ENCODE results near the gene DENND5B. TPM values are rescaled to one million over a fixed set of nuclear protein-coding genes. Genes with fewer than 3 reads are reported as not detected.

Gene DENND5B
- total RNA-seq, 1 experiment from 2014 or later, result 18.6 TPM

DNA sequence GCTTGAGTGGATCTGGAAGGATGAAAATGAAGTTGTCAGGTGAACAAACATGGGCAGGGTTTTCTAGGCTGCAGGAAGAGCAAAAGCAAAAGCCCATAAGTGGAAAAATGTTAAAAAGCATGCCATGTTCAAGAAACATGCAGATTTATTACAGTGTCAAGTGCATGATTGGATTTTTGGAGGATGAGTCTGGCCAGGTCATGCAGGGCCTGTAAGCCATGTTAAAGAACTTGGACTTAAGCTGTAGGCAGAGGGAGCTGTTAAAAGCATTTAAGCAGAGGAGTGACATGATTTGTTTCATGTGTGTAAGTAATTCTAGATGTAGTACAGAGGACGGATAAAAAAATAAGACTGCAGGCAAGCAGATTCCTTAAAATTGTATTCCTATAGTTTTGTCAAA lies 248.7 kb downstream of the DENND5B start:
- no peaks in the 10 kb centered on the region for H3K4me1 Mint-ChIP-seq (ENCODE audit: insufficient read depth, unreplicated experiment)
- no TSS peak for BruUV-seq (replicated peaks)
- CTCF ChIA-PET, result interaction anchor here (0.9 kb wide), 1 partner anchor 12 kb away, joined by 4 read pairs; no protein-coding TSS in a partner anchor
- H3K36me3 Mint-ChIP-seq (ENCODE audit: insufficient read depth, unreplicated experiment), result peaks cover 6% of the 10 kb centered on the region
- H3K4me3 Mint-ChIP-seq (ENCODE audit: unreplicated experiment), result no peak overlapping the region
- POLR2A ChIA-PET, result interaction anchor here (1.0 kb wide), 1 partner anchor 11 kb away, joined by 4 read pairs; no protein-coding TSS in a partner anchor
- DNase-seq (ENCODE audit: unreplicated experiment), result no peak
- TF ChIP-seq, protein P1, sequence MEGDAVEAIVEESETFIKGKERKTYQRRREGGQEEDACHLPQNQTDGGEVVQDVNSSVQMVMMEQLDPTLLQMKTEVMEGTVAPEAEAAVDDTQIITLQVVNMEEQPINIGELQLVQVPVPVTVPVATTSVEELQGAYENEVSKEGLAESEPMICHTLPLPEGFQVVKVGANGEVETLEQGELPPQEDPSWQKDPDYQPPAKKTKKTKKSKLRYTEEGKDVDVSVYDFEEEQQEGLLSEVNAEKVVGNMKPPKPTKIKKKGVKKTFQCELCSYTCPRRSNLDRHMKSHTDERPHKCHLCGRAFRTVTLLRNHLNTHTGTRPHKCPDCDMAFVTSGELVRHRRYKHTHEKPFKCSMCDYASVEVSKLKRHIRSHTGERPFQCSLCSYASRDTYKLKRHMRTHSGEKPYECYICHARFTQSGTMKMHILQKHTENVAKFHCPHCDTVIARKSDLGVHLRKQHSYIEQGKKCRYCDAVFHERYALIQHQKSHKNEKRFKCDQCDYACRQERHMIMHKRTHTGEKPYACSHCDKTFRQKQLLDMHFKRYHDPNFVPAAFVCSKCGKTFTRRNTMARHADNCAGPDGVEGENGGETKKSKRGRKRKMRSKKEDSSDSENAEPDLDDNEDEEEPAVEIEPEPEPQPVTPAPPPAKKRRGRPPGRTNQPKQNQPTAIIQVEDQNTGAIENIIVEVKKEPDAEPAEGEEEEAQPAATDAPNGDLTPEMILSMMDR (IDR thresholded peaks at IDR 0.05; ENCODE audit: unreplicated experiment), result no peak
- H3K27me3 Mint-ChIP-seq (ENCODE audit: insufficient read depth, unreplicated experiment), result peaks cover 14% of the 10 kb centered on the region
- intact Hi-C loops (cut with micrococcal nuclease), result no loop called here
- no peak overlapping the region for H3K27ac Mint-ChIP-seq (ENCODE audit: low read depth, unreplicated experiment)
- H3K9me3 Mint-ChIP-seq (ENCODE audit: unreplicated experiment), result no peaks in the 10 kb centered on the region

DNA sequence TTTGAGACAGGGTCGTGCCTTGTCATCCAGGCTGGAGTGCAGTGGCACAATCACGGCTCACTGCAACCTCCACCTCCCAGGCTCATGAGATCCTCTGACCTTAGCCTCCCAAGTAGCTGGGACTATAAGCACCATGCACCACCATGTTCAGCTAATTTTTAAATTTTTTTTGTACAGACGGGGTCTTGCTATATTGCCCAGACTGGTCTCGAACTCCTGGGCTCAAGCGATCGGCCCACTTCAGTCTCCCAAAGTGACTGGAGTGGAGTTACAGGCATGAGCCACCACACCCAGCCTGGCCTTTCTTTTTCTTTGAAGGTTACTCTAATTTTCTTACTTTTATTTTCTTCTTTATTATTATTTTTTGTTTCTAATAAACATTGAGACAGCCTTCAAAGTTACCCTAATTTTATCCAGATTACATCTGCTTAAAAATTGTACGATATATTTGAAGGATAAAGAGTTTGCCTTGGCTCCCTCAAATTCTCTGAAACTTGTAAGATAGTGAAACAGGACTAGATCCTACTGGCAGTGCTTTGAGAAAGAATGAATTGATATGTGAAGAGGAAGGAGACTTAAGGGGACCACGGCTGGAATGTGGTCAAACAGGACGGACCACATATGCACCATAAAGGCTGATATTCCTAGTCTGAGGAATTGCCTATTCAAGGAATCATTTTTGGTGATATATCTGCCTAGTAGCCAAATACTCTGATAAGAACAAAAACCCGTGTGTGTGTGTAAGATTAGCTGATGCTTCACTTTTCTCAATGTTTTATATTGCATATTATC lies 250.9 kb downstream of the DENND5B start:
- TF ChIP-seq, protein P1 (IDR thresholded peaks at IDR 0.05; ENCODE audit: unreplicated experiment), result no peak
- intact Hi-C loops (cut with micrococcal nuclease), result no loop called here
- POLR2A ChIA-PET, result no interaction called here
- BruUV-seq (replicated peaks), result no TSS peak
- Mint-ChIP-seq H3K36me3 (ENCODE audit: insufficient read depth, unreplicated experiment) (peaks cover 6% of the 10 kb centered on the region), H3K9me3 (ENCODE audit: unreplicated experiment) (no peaks in the 10 kb centered on the region), H3K4me1 (ENCODE audit: insufficient read depth, unreplicated experiment) (no peaks in the 10 kb centered on the region), H3K27ac (ENCODE audit: low read depth, unreplicated experiment) (no peak overlapping the region), H3K27me3 (ENCODE audit: insufficient read depth, unreplicated experiment) (no peaks in the 10 kb centered on the region), H3K4me3 (ENCODE audit: unreplicated experiment) (no peak overlapping the region)
- CTCF ChIA-PET, result interaction anchor here (0.6 to 1.8 kb wide), 4 partner anchors 15 to 970 kb away, joined by 3 to 5 read pairs (median 4); no protein-coding TSS in a partner anchor
- no peak for DNase-seq (ENCODE audit: unreplicated experiment)

DNA sequence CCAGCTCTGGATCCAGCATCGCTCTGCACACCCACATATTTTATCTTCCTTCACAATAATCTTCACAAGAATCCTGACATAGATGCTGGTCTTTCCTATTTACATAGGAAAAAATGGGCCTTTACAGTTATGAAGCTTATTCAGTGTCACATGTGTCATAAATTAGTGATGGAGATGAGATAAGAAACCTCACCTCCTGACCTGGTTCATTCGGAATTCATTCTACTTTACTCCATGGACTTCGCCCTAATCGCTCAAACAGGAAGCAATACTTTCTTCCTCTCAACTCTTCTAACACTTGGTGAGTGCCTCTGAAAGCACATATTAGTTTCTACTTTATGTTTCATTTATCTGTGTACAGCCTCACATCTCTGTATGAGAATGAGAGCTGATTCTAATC lies 253.0 kb downstream of the DENND5B start:
- H3K36me3 Mint-ChIP-seq (ENCODE audit: insufficient read depth, unreplicated experiment), result peaks cover 1% of the 10 kb centered on the region
- DNase-seq (ENCODE audit: unreplicated experiment), result no peak
- ChIA-PET POLR2A (interaction anchor here (1.3 kb wide), 1 partner anchor 21 kb away, joined by 5 read pairs; no protein-coding TSS in a partner anchor), CTCF (interaction anchor here (0.6 to 0.8 kb wide), 6 partner anchors 21 to 688 kb away, joined by 3 read pairs; no protein-coding TSS in a partner anchor)
- no TSS peak for BruUV-seq (replicated peaks)
- no peak overlapping the region for H3K27ac Mint-ChIP-seq (ENCODE audit: low read depth, unreplicated experiment)
- no peak overlapping the region for H3K4me3 Mint-ChIP-seq (ENCODE audit: unreplicated experiment)
- intact Hi-C loops (cut with micrococcal nuclease), result no loop called here
- no peaks in the 10 kb centered on the region for H3K4me1 Mint-ChIP-seq (ENCODE audit: insufficient read depth, unreplicated experiment)
- H3K9me3 Mint-ChIP-seq (ENCODE audit: unreplicated experiment), result no peaks in the 10 kb centered on the region
- TF ChIP-seq, protein P1 (IDR thresholded peaks at IDR 0.05; ENCODE audit: unreplicated experiment), result no peak
- H3K27me3 Mint-ChIP-seq (ENCODE audit: insufficient read depth, unreplicated experiment), result peaks cover 8% of the 10 kb centered on the region

Other genes starting within 250 kb of the DENND5B start
- 3.0 and 3.3 TPM in 2 replicates for gene ETFBKMT, start 68.6 kb upstream of the DENND5B start, total RNA-seq (2022)
- 3.0 and 5.6 TPM in 2 replicates for gene AMN1, start 137.9 kb upstream of the DENND5B start, total RNA-seq (2022)